IMR-90 (cell line): ENCODE measurements around the gene LGALS4. TPM values are rescaled to one million over a fixed set of nuclear protein-coding genes. Genes with fewer than 3 reads are reported as not detected.

Experiments used
- ATAC-seq: fragments of 200-7000 bp; cut with Tn5 transposase; 2 replicates; pipeline ENCODE4 v1.9.1; 2020; ENCODE audit warnings: low read depth, mild to moderate bottlenecking, moderate library complexity
- BruUV-seq: library from RNA; stranded (reverse); fragments of 400-500 nt; replicated peaks from 2 replicates; lab custom pipeline; 2021; lab: Mats Ljungman, UMichigan
- CTCF ChIA-PET: fragments of 300-600 bp; formaldehyde crosslinking; extraction: SDS; loops from one replicate; lab custom pipeline; 2021; ENCODE audit warnings: antibody characterized with exemption; lab: Yijun Ruan, JAX
- POLR2A ChIA-PET: fragments of 300-600 bp; sonication (Branson Sonifier 250); formaldehyde crosslinking; loops from one replicate; lab custom pipeline; 2022; ENCODE audit warnings: antibody characterized with exemption; ENCODE audit not compliant: unreplicated experiment; lab: Charles Lee
- DNase-seq: peaks from one replicate; pipeline ENCODE4 v3.0.0; 2013
- H2AFZ ChIP-seq: replicated peaks from 2 replicates; pipeline ENCODE3; 2013; ENCODE audit warnings: low read length, mild to moderate bottlenecking; ENCODE audit not compliant: poor library complexity
- H2AK5ac ChIP-seq: 2 replicates; pipeline ENCODE4 v1.6.1; 2013; ENCODE audit warnings: low read depth, low read length, inconsistent platforms
- H2AK9ac ChIP-seq: replicated peaks from 2 replicates; pipeline ENCODE3; 2013; ENCODE audit warnings: mild to moderate bottlenecking, low read depth, low read length, moderate library complexity; ENCODE audit not compliant: poor library complexity
- H2BK120ac ChIP-seq: 2 replicates; pipeline ENCODE4 v1.6.1; 2013; ENCODE audit warnings: low read depth, low read length, inconsistent platforms
- H2BK15ac ChIP-seq: 3 replicates; pipeline ENCODE4 v1.6.1; 2013; ENCODE audit warnings: low read depth, low read length, inconsistent platforms
- H2BK20ac ChIP-seq: 2 replicates; pipeline ENCODE4 v1.6.1; 2013; ENCODE audit warnings: low read depth, mild to moderate bottlenecking, inconsistent platforms, low read length, moderate library complexity
- H2BK5ac ChIP-seq: 2 replicates; pipeline ENCODE4 v1.6.1; 2013; ENCODE audit warnings: mild to moderate bottlenecking, low read depth, low read length, inconsistent platforms; ENCODE audit not compliant: poor library complexity, severe bottlenecking
- H3K14ac ChIP-seq: replicated peaks from 2 replicates; pipeline ENCODE4 v1.6.1; 2013; ENCODE audit warnings: low read depth, low read length, inconsistent platforms
- H3K18ac ChIP-seq: 2 replicates; pipeline ENCODE4 v1.6.1; 2013; ENCODE audit warnings: low read depth, low read length, control low read depth
- H3K23ac ChIP-seq: 2 replicates; pipeline ENCODE4 v1.6.1; 2013; ENCODE audit warnings: low read depth, low read length, inconsistent platforms
- H3K27ac ChIP-seq: 2 replicates; pipeline ENCODE4 v1.5.1; 2013; ENCODE audit warnings: mild to moderate bottlenecking, control low read depth, low read length; ENCODE audit not compliant: insufficient read depth
- H3K27me3 ChIP-seq: 2 replicates; pipeline ENCODE4 v1.6.1; 2013; ENCODE audit warnings: low read length; ENCODE audit not compliant: control insufficient read depth, insufficient read depth
- H3K36me3 ChIP-seq: 2 replicates; pipeline ENCODE4 v1.6.1; 2013; ENCODE audit warnings: low read length, mixed read lengths; ENCODE audit not compliant: control insufficient read depth, insufficient read depth
- H3K4ac ChIP-seq: 2 replicates; pipeline ENCODE4 v1.6.1; 2013; ENCODE audit warnings: low read depth, low read length, inconsistent platforms
- H3K4me1 ChIP-seq: 2 replicates; pipeline ENCODE4 v1.6.1; 2013; ENCODE audit warnings: low read length, mixed read lengths; ENCODE audit not compliant: control insufficient read depth, insufficient read depth
- H3K4me2 ChIP-seq: 2 replicates; pipeline ENCODE4 v1.6.1; 2013; ENCODE audit warnings: low read depth, mild to moderate bottlenecking, control low read depth, low read length, moderate library complexity
- H3K4me3 ChIP-seq: 2 replicates; pipeline ENCODE4 v1.5.1; 2013; ENCODE audit warnings: low read depth, mild to moderate bottlenecking, control low read depth, low read length, moderate library complexity; ENCODE audit not compliant: insufficient read depth
- H3K56ac ChIP-seq: 2 replicates; pipeline ENCODE4 v1.6.1; 2013; ENCODE audit warnings: low read length, inconsistent platforms; ENCODE audit not compliant: insufficient read depth; ENCODE audit errors: extremely low read depth
- H3K79me1 ChIP-seq, 2 experiments: 2 replicates each; pipeline ENCODE4 v1.6.1; 2013; ENCODE audit warnings: low read length in 2 of 2, inconsistent platforms in 1 of 2, low read depth in 1 of 2
- H3K9ac ChIP-seq: 2 replicates; pipeline ENCODE4 v1.6.1; 2013; ENCODE audit warnings: low read depth, low read length, control low read depth
- H3K9me1 ChIP-seq: 2 replicates; pipeline ENCODE4 v1.6.1; 2013; ENCODE audit warnings: low read length, inconsistent platforms; ENCODE audit not compliant: insufficient read depth
- H3K9me3 ChIP-seq: 2 replicates; pipeline ENCODE4 v1.6.1; 2013; ENCODE audit warnings: low read length; ENCODE audit not compliant: control insufficient read depth, insufficient read depth
- H4K20me1 ChIP-seq: 2 replicates; pipeline ENCODE4 v1.6.1; 2013; ENCODE audit warnings: low read length, inconsistent platforms; ENCODE audit not compliant: insufficient read depth
- H4K5ac ChIP-seq: 2 replicates; pipeline ENCODE4 v1.6.1; 2013; ENCODE audit warnings: mild to moderate bottlenecking, low read depth, low read length, control low read depth
- H4K8ac ChIP-seq, 2 experiments: 2 replicates each; pipeline ENCODE4 v1.6.1; 2013; ENCODE audit warnings: low read depth in 2 of 2, low read length in 2 of 2, control low read depth in 1 of 2, inconsistent platforms in 1 of 2
- H4K91ac ChIP-seq: 2 replicates; pipeline ENCODE4 v1.6.1; 2013; ENCODE audit warnings: low read depth, low read length, inconsistent platforms; ENCODE audit not compliant: insufficient read depth
- BHLHE40 ChIP-seq: fragments of 150-350 bp; IDR thresholded peaks from 2 replicates; pipeline ENCODE4 v1.6.1; 2016; ENCODE audit warnings: mild to moderate bottlenecking, low read depth, low read length
- CEBPB ChIP-seq: IDR thresholded peaks from 2 replicates; pipeline ENCODE4 v1.6.1; 2012; ENCODE audit warnings: low read depth, low read length, improper control_type of control experiment
- CHD1 ChIP-seq: IDR thresholded peaks from 2 replicates; pipeline ENCODE4 v1.6.1; 2012; ENCODE audit warnings: low read depth, low read length, improper control_type of control experiment
- MAZ ChIP-seq: IDR thresholded peaks from 2 replicates; pipeline ENCODE4 v1.6.1; 2012; ENCODE audit warnings: low read depth, mild to moderate bottlenecking, low read length, improper control_type of control experiment, moderate library complexity, borderline replicate concordance
- NFE2L2 ChIP-seq: fragments of 150-350 bp; IDR thresholded peaks from 2 replicates; pipeline ENCODE4 v1.6.1; 2016; ENCODE audit warnings: low read depth, mild to moderate bottlenecking, low read length
- WGBS, 2 experiments: methylation state at CpG; one replicate each; pipeline versions ENCODE4 v1.1.5 to v1.1.7; 2013; ENCODE audit warnings: missing lambda C conversion rate in 2 of 2; ENCODE audit not compliant: insufficient read length in 1 of 2; ENCODE audit errors: extremely low coverage in 2 of 2; 5-methylcytosine and 5-hydroxymethylcytosine counted together
- dilution Hi-C: fragments of 300-500 bp; cut with HindIII; formaldehyde crosslinking; loops from one replicate; pipeline ENCODE4 v1.14.3; 2018; ENCODE audit warnings: low sequenced_read_pairs; ENCODE audit not compliant: unreplicated experiment
- in situ Hi-C: fragments of 300-500 bp; cut with MboI; formaldehyde crosslinking; loops from 3 replicates; pipeline ENCODE4 v1.14.3; 2019; ENCODE audit warnings: low sequenced_read_pairs, inconsistent platforms, mixed read lengths
- intact Hi-C: fragments of 100-400 bp; cut with micrococcal nuclease; formaldehyde crosslinking; loops from 2 replicates; pipeline ENCODE4 v1.10.0; 2022
- polyA plus RNA-seq, 3 experiments: library from polyadenylated mRNA; depleted of rRNA; stranded (reverse); fragments of >200 nt; gene quantifications; 2 replicates each; pipeline ENCODE4 v1.2.3, GENCODE V29; 2012; ENCODE audit warnings: low replicate concordance in 1 of 3
- total RNA-seq: library from RNA; depleted of rRNA; stranded (reverse); fragments of >200 nt; gene quantifications from 2 replicates; pipeline ENCODE4 v1.2.3, GENCODE V29; 2012
- TF ChIP-seq, protein P1 (sequence below): fragments of 150-350 bp; IDR thresholded peaks from 2 replicates; pipeline ENCODE4 v1.6.1; 2017; ENCODE audit warnings: mild to moderate bottlenecking, antibody characterized with exemption, low read length, low read depth
- TF ChIP-seq, protein P2 (sequence below): fragments of 150-350 bp; IDR thresholded peaks from 2 replicates; pipeline ENCODE4 v1.6.1; 2016; ENCODE audit warnings: low read depth, mild to moderate bottlenecking, low read length, moderate library complexity, borderline replicate concordance

Gene LGALS4
- total and polyA plus RNA-seq, 2 of the 4 experiments (the other 2 are of a cell fraction): 0.29 TPM; not detected in 1

DNA sequence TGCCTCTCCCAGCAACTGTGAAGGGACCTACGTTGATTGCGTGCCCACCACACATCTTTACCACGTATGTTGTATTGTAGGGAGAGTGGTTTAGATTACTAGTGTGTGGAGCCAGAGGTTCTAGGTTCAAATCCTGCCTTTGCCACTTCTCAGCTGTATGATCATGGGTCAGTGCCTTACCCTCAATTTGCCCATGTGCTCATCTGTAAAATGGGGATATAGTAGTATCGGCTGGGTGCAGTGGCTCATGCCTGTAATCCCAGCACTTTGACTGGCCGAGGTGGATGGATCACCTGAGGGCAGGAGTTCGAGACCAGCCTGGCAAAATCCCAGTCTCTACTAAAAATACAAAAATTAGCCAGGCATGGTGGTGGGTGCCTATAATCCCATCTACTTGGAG is 578 bp upstream of the LGALS4 start:
- DNase-seq (no peak), ATAC-seq (no peak)
- H2AFZ ChIP-seq: no peak overlapping the region
- H4K8ac ChIP-seq: no peak overlapping the region
- WGBS, 2 experiments: no CpG with 5 or more reads among the region's 6 CpGs
- H2AK5ac ChIP-seq: no peak overlapping the region
- no peaks in the 10 kb centered on the region for H3K9me3 ChIP-seq
- no peak overlapping the region for H2BK120ac ChIP-seq
- 0 out of 2 replicates have a peak, but pooled peaks cover 6% of the 10 kb centered on the region for H3K9me1 ChIP-seq
- no peak overlapping the region for H4K5ac ChIP-seq
- no peak overlapping the region for H3K56ac ChIP-seq
- CTCF ChIA-PET: no interaction called here
- no peak overlapping the region for H3K14ac ChIP-seq
- no peak overlapping the region for H3K18ac ChIP-seq
- no peak overlapping the region for H3K9ac ChIP-seq
- H3K4me3 ChIP-seq: no peak overlapping the region
- no peak overlapping the region for H3K23ac ChIP-seq
- no peaks in the 10 kb centered on the region for H3K4me1 ChIP-seq
- H3K27me3 ChIP-seq: no peaks in the 10 kb centered on the region
- H4K20me1 ChIP-seq: no peaks in the 10 kb centered on the region
- BruUV-seq: no TSS peak
- H2BK15ac ChIP-seq: no peak overlapping the region
- POLR2A ChIA-PET: no interaction called here
- intact Hi-C loops (no loop called here), dilution Hi-C loops (no loop called here), in situ Hi-C loops (no loop called here)
- H3K4ac ChIP-seq: no peak overlapping the region
- H3K4me2 ChIP-seq: no peak overlapping the region
- H3K27ac ChIP-seq: no peak overlapping the region
- no peak overlapping the region for H2BK20ac ChIP-seq
- TF ChIP-seq, protein P1, sequence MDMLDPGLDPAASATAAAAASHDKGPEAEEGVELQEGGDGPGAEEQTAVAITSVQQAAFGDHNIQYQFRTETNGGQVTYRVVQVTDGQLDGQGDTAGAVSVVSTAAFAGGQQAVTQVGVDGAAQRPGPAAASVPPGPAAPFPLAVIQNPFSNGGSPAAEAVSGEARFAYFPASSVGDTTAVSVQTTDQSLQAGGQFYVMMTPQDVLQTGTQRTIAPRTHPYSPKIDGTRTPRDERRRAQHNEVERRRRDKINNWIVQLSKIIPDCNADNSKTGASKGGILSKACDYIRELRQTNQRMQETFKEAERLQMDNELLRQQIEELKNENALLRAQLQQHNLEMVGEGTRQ: no peak
- TF ChIP-seq MAZ (no peak), BHLHE40 (no peak), CHD1 (no peak), NFE2L2 (no peak), CEBPB (no peak)
- TF ChIP-seq, protein P2, sequence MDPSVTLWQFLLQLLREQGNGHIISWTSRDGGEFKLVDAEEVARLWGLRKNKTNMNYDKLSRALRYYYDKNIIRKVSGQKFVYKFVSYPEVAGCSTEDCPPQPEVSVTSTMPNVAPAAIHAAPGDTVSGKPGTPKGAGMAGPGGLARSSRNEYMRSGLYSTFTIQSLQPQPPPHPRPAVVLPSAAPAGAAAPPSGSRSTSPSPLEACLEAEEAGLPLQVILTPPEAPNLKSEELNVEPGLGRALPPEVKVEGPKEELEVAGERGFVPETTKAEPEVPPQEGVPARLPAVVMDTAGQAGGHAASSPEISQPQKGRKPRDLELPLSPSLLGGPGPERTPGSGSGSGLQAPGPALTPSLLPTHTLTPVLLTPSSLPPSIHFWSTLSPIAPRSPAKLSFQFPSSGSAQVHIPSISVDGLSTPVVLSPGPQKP: no peak
- no peak overlapping the region for H2AK9ac ChIP-seq
- no peaks in the 10 kb centered on the region for H3K79me1 ChIP-seq
- H3K36me3 ChIP-seq: peaks cover 28% of the 10 kb centered on the region
- H2BK5ac ChIP-seq: no peak overlapping the region
- H4K91ac ChIP-seq: no peak overlapping the region
